HepG2 (cell line): ENCODE results near the gene SMIM24. TPM values are rescaled to one million over a fixed set of nuclear protein-coding genes. Genes with fewer than 3 reads are reported as not detected.
A peak's percentile ranks its signal among the peaks of the same experiment; 100 is the strongest.

Experiments
- ATAC-seq: fragments of 200-7000 bp; cut with Tn5 transposase; 3 replicates; pipeline ENCODE4 v1.9.1; 2020; ENCODE audit warnings: mild to moderate bottlenecking, moderate library complexity
- BruUV-seq: library from RNA; stranded (reverse); fragments of 400-500 nt; replicated peaks from 2 replicates; lab custom pipeline; 2021; lab: Mats Ljungman, UMichigan
- CTCF ChIA-PET: fragments of 300-600 bp; formaldehyde crosslinking; extraction: SDS; loops from one replicate; lab custom pipeline; 2021; ENCODE audit warnings: low total read pairs, inconsistent platforms, low intra/inter-chr PET ratio; lab: Yijun Ruan, JAX
- POLR2A ChIA-PET: fragments of 350-600 bp; sonication (Branson Sonifier 250); formaldehyde crosslinking; loops from one replicate; lab custom pipeline; 2020; ENCODE audit warnings: antibody characterized with exemption, inconsistent platforms; lab: Yijun Ruan, JAX
- DNase-seq: peaks from one replicate; pipeline ENCODE4 v3.0.0-alpha.2; 2015; ENCODE audit warnings: low spot score
- FAIRE-seq: peaks from 3 replicates; lab custom pipeline; 2011; peaks lifted over from hg19 to GRCh38; lab: Jason Lieb, UNC
- H2AFZ ChIP-seq: one replicate; pipeline ENCODE4 v1.6.1; 2011; ENCODE audit warnings: low read length, inconsistent platforms
- H3K27ac ChIP-seq: fragments of 300-600 bp; 3 replicates; pipeline ENCODE4 v1.8.0; 2011; ENCODE audit warnings: mixed run types, mild to moderate bottlenecking, mixed read lengths, low read length, inconsistent platforms; ENCODE audit not compliant: insufficient read depth; ENCODE audit errors: extremely low read length
- H3K27me3 ChIP-seq, 2 experiments: fragments of 200-600 bp in 1 of 2; 2 replicates in 1 of 2; 3 replicates in 1 of 2; pipeline versions ENCODE4 v1.6.0 to v1.8.0; 2011; ENCODE audit warnings: low read length in 2 of 2, mild to moderate bottlenecking in 2 of 2, moderate library complexity in 2 of 2, inconsistent platforms in 1 of 2; ENCODE audit not compliant: insufficient read depth in 2 of 2, control insufficient read depth in 1 of 2
- H3K36me3 ChIP-seq, 2 experiments: fragments of 200-600 bp in 1 of 2; replicated peaks in 1 of 2; 2 replicates in 1 of 2; 3 replicates in 1 of 2; pipeline versions ENCODE4 v1.5.1 to v1.8.0; 2011; ENCODE audit warnings: low read length in 2 of 2, inconsistent platforms in 1 of 2; ENCODE audit not compliant: insufficient read depth in 2 of 2, control insufficient read depth in 1 of 2
- H3K4me1 ChIP-seq: 2 replicates; pipeline ENCODE4 v1.5.1; 2012; ENCODE audit warnings: low read length, inconsistent platforms; ENCODE audit not compliant: insufficient read depth
- H3K4me2 ChIP-seq: 2 replicates; pipeline ENCODE4 v1.6.0; 2011; ENCODE audit warnings: low read depth, low read length, inconsistent platforms
- H3K4me3 ChIP-seq, 3 experiments: fragments of 200-600 bp in 1 of 3; sonication (generic), shearing (Covaris generic) in 1 of 3; replicated peaks in 1 of 3; 2 replicates each; pipeline ENCODE4 v1.5.1; 2011 to 2016; ENCODE audit warnings: low read length in 3 of 3, inconsistent platforms in 2 of 3, low read depth in 2 of 3, mild to moderate bottlenecking in 2 of 3, control low read depth in 1 of 3, mixed read lengths in 1 of 3; ENCODE audit not compliant: insufficient read depth in 1 of 3
- H3K79me2 ChIP-seq: one replicate; pipeline ENCODE4 v1.6.1; 2011; ENCODE audit warnings: low read length, inconsistent platforms; ENCODE audit not compliant: insufficient read depth
- H3K9ac ChIP-seq: 2 replicates; pipeline ENCODE4 v1.6.0; 2011; ENCODE audit warnings: mild to moderate bottlenecking, low read depth, low read length, inconsistent platforms; ENCODE audit not compliant: insufficient read depth
- H3K9me3 ChIP-seq: 2 replicates; pipeline ENCODE4 v1.5.1; 2012; ENCODE audit warnings: mild to moderate bottlenecking, low read length
- H4K20me1 ChIP-seq: 2 replicates; pipeline ENCODE4 v1.6.0; 2011; ENCODE audit warnings: inconsistent platforms, mild to moderate bottlenecking, low read length, moderate library complexity; ENCODE audit not compliant: insufficient read depth
- AGO2 ChIP-seq: fragments of 200-400 bp; formaldehyde crosslinking; optimal IDR thresholded peaks from 2 replicates; pipeline ENCODE3; 2017; ENCODE audit warnings: mild to moderate bottlenecking, low read depth, low read length, moderate library complexity
- HMG20B ChIP-seq: conservative IDR thresholded peaks from 2 replicates; pipeline ENCODE4 v1.6.1; 2016; ENCODE audit warnings: missing genetic modification reagents, missing compliant biosample characterization
- KDM6A ChIP-seq: IDR thresholded peaks from 2 replicates; pipeline ENCODE4 v1.6.1; 2016; ENCODE audit warnings: low read depth
- MED8 ChIP-seq: sonication (generic); formaldehyde crosslinking; IDR thresholded peaks from 2 replicates; pipeline ENCODE4 v1.8.1; 2023; ENCODE audit warnings: mild to moderate bottlenecking, missing genetic modification reagents; ENCODE audit not compliant: insufficient replicate concordance
- ZMYM3 ChIP-seq: sonication (generic); formaldehyde crosslinking; IDR thresholded peaks from 2 replicates; pipeline ENCODE4 v1.5.1; 2020; ENCODE audit warnings: mild to moderate bottlenecking, missing genetic modification reagents
- ZNF629 ChIP-seq: sonication (generic); formaldehyde crosslinking; conservative IDR thresholded peaks from 2 replicates; pipeline ENCODE4 v1.5.0; 2020; ENCODE audit warnings: missing genetic modification reagents
- ZNF749 ChIP-seq: sonication (generic); formaldehyde crosslinking; IDR thresholded peaks from 2 replicates; pipeline ENCODE4 v1.8.0; 2022; ENCODE audit warnings: mild to moderate bottlenecking, missing genetic modification reagents, moderate library complexity, borderline replicate concordance
- ZNF768 ChIP-seq: sonication (generic); formaldehyde crosslinking; IDR thresholded peaks from 2 replicates; pipeline ENCODE4 v1.4.0; 2020; ENCODE audit warnings: missing genetic modification reagents
- WGBS: methylation state at CpG from one replicate; pipeline ENCODE4 v1.1.6; 2017; ENCODE audit warnings: low lambda C conversion rate; 5-methylcytosine and 5-hydroxymethylcytosine counted together
- in situ Hi-C: cut with HindIII; loops from 2 replicates; pipeline ENCODE4 v1.10.0; 2017; ENCODE audit warnings: low pct_unique_long_range_greater_than_20kb; ENCODE audit not compliant: extremely low pct_ligation_motif_present
- intact Hi-C: fragments of 100-400 bp; cut with micrococcal nuclease; formaldehyde crosslinking; loops from one replicate; pipeline ENCODE4 v1.10.0; 2022; ENCODE audit not compliant: unreplicated experiment
- polyA plus RNA-seq, 8 experiments: library from polyadenylated mRNA; depleted of rRNA in 3 of 8; stranded (reverse) in 7 of 8; unstranded in 1 of 8; fragments of >200 nt; fragmentation: Illumina TruSeq in 4 of 8; extraction: Trizol in 4 of 8; gene quantifications; 2 replicates each; pipeline versions ENCODE4 v1.2.1 to v1.2.3, GENCODE V29; 2011 to 2016; ENCODE audit warnings: low read depth in 4 of 8, missing spikeins in 1 of 8, mixed read lengths in 1 of 8; ENCODE audit not compliant: insufficient read depth in 1 of 8
- total RNA-seq, 5 experiments: library from RNA; depleted of rRNA; stranded (reverse); fragments of >200 nt; fragmentation: Illumina TruSeq; extraction: Trizol; gene quantifications; 2 replicates each; pipeline ENCODE4 v1.2.3, GENCODE V29; 2016; ENCODE audit warnings: low read depth in 1 of 5

The SMIM24 gene
- total and polyA plus RNA-seq, 2 of the 13 experiments (the other 11 are each of a cell fraction or from before 2014, with no cell fraction given) = 11.2 to 70.6 TPM

GRCh38 chr19:3454656-3455392, 25.5 kb downstream of the SMIM24 start:
- ATAC-seq (no peak), DNase-seq (no peak), FAIRE-seq (no peak)
- POLR2A ChIA-PET = no interaction called here
- Histone ChIP-seq H3K9ac (no peak overlapping the region), H4K20me1 (0 out of 2 replicates have a peak, but pooled peaks cover 2% of the 10 kb centered on the region), H3K4me3 (no peak overlapping the region), H3K4me1 (peaks cover 16% of the 10 kb centered on the region), H2AFZ (no peak overlapping the region), H3K4me2 (no peak overlapping the region), H3K27me3 (no peaks in the 10 kb centered on the region), H3K9me3 (no peaks in the 10 kb centered on the region), H3K27ac (no peak overlapping the region), H3K79me2 (no peaks in the 10 kb centered on the region), H3K36me3 (peaks cover 4 to 20% of the 10 kb centered on the region in 2 experiments; a peak in 4 of 5 replicates)
- WGBS = over 99% methylated on average over 13 of the region's 15 CpGs
- intact Hi-C loops (no loop called here), in situ Hi-C loops (no loop called here)
- no TSS peak for BruUV-seq
- TF ChIP-seq ZMYM3 (CRISPR knock-in tag) (0 out of 2 replicates have a peak, but pooled peaks have one; percentile 44), ZNF749 (CRISPR knock-in tag) (no peak), KDM6A (no peak), ZNF768 (peak; percentile 93), MED8 (no peak), ZNF629 (CRISPR knock-in tag) (peak; percentile 74)
- CTCF ChIA-PET = no interaction called here

DNA sequence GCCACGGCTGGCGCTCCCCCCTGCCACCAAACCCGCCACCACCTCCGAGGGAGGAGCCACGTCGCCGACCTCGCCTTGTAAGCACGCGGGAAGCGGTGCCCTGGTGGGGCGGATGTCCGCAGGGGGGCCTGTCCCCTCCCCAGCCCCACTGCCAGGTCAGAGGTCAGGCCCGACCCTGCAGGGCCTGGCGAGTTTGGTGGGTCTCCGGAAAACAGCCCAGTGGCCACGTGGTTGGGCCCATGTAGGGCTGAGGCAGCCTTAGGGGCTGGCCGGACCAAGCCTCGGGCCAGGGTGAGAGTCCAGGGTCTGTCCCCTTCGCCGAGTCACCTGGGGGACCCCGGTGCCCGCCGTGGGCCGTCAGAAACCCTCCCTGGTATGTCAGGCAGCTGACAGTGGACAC, 26.5 kb downstream of the SMIM24 start:
- Histone ChIP-seq H3K4me2 (no peak overlapping the region), H4K20me1 (0 out of 2 replicates have a peak, but pooled peaks cover 2% of the 10 kb centered on the region), H3K4me1 (peaks cover 16% of the 10 kb centered on the region), H3K9ac (no peak overlapping the region), H3K9me3 (no peaks in the 10 kb centered on the region), H3K27me3 (no peaks in the 10 kb centered on the region), H3K36me3 (peaks cover 6 to 24% of the 10 kb centered on the region in 2 experiments; a peak in 4 of 5 replicates), H3K79me2 (no peaks in the 10 kb centered on the region), H3K4me3 (no peak overlapping the region), H3K27ac (no peak overlapping the region), H2AFZ (no peak overlapping the region)
- 95% methylated on average over 10 of the region's 25 CpGs for WGBS
- CTCF ChIA-PET = no interaction called here
- no peak for DNase-seq
- BruUV-seq = no TSS peak
- no peak for FAIRE-seq
- in situ Hi-C loops = no loop called here
- intact Hi-C loops = no loop called here
- no peak for ATAC-seq
- TF ChIP-seq AGO2 = peak; percentile 41
- TF ChIP-seq HMG20B (CRISPR knock-in tag) = no peak
- POLR2A ChIA-PET = no interaction called here
